Upper lobe of right lung (tissue), 1 donor: ENCODE data around the gene ANKZF1. TPM values are rescaled to one million over a fixed set of nuclear protein-coding genes. Genes with fewer than 3 reads are reported as not detected.

Experiments
- ATAC-seq: fragments of 200-7000 bp; cut with Tn5 transposase; one replicate; pipeline ENCODE4 v1.9.1; 2020; ENCODE audit warnings: mild to moderate bottlenecking, moderate library complexity
- DNase-seq: peaks from one replicate; pipeline ENCODE4 v3.0.0-alpha.2; 2020
- H3K27ac ChIP-seq: fragments of 200-600 bp; one replicate; pipeline ENCODE4 v1.8.0; 2022
- H3K27me3 ChIP-seq: fragments of 200-600 bp; one replicate; pipeline ENCODE4 v1.8.0; 2022; ENCODE audit warnings: mild to moderate bottlenecking
- H3K36me3 ChIP-seq: fragments of 200-600 bp; one replicate; pipeline ENCODE4 v1.8.0; 2022
- H3K4me1 ChIP-seq: fragments of 200-600 bp; one replicate; pipeline ENCODE4 v1.8.0; 2022
- H3K4me3 ChIP-seq: fragments of 200-600 bp; one replicate; pipeline ENCODE4 v1.8.0; 2022; ENCODE audit warnings: mild to moderate bottlenecking
- H3K9me3 ChIP-seq: fragments of 200-600 bp; one replicate; pipeline ENCODE4 v1.8.0; 2022
- intact Hi-C: fragments of 100-400 bp; cut with DNase I; formaldehyde crosslinking; loops from one replicate; pipeline ENCODE4 v1.11.0; 2022
- total RNA-seq: library from RNA; stranded (reverse); fragmentation: NEBNext Ultra II Directional; extraction: Animal tissue kit (Norgen Biotek cat#: 25700); gene quantifications from one replicate; pipeline ENCODE4 v1.2.1, GENCODE V29; 2021
- TF ChIP-seq, protein P1 (sequence below): fragments of 200-600 bp; IDR thresholded peaks from one replicate; pipeline ENCODE4 v1.8.0; 2022; ENCODE audit warnings: antibody characterized with exemption
- donor health status: DM: no; HTN: yes; CAD: no; lungs with severe emphysema.

ANKZF1 gene
- total RNA-seq, 1 donor from 2014 or later = 37.6 TPM

DNA sequence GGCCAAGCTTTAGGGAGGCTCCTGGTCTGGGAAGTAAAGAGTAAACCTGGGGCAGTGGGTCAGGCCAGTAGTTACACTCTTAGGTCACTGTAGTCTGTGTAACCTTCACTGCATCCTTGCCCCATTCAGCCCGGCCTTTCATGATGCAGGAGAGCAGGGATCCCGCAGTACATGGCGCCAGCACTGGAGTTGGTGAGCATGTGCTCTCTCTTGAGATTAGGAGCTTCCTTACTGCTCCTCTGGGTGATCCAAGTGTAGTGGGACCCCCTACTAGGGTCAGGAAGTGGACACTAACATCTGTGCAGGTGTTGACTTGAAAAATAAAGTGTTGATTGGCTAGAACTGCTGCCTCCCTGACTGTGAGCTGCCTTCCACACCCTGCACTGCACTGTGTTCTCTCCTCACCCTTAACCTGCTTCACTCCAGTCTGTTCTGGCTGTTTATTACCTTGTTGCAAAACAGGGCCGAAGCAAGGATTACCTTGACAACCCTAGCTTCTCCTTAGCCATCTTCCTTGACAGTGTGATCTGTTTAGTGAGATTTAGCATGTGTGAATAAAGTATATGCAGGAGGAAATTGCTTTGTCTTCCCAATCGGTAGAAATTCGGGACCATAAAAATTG is 46.3 kb upstream of the ANKZF1 start:
- peaks cover 62% of the 10 kb centered on the region for H3K36me3 ChIP-seq
- no peaks in the 10 kb centered on the region for H3K9me3 ChIP-seq
- no peak overlapping the region for H3K4me3 ChIP-seq
- no peak overlapping the region for H3K27ac ChIP-seq
- intact Hi-C loops = no loop called here
- no peaks in the 10 kb centered on the region for H3K27me3 ChIP-seq
- TF ChIP-seq, protein P1, sequence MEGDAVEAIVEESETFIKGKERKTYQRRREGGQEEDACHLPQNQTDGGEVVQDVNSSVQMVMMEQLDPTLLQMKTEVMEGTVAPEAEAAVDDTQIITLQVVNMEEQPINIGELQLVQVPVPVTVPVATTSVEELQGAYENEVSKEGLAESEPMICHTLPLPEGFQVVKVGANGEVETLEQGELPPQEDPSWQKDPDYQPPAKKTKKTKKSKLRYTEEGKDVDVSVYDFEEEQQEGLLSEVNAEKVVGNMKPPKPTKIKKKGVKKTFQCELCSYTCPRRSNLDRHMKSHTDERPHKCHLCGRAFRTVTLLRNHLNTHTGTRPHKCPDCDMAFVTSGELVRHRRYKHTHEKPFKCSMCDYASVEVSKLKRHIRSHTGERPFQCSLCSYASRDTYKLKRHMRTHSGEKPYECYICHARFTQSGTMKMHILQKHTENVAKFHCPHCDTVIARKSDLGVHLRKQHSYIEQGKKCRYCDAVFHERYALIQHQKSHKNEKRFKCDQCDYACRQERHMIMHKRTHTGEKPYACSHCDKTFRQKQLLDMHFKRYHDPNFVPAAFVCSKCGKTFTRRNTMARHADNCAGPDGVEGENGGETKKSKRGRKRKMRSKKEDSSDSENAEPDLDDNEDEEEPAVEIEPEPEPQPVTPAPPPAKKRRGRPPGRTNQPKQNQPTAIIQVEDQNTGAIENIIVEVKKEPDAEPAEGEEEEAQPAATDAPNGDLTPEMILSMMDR = no peak
- peaks cover 13% of the 10 kb centered on the region for H3K4me1 ChIP-seq
- no peak for DNase-seq
- ATAC-seq = no peak

DNA sequence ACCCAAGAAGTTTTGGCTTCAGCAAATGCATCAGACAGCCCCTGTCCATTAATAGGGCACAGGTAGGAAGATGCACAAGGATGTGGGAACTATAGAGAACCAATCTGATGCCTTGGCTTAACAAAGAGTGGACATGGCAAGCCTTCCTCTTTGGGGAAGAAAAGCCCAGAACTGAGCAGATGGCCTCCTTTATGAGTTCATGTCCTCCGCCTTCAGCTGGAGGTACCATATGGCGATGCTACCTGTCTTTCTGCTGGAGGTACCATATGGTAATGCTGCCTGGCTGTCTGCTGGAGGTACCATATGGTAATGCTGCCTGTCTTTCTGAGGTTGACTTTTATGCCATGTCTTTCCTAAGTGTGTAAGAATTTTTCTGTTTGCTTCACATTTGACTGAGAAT is 45.5 kb upstream of the ANKZF1 start:
- TF ChIP-seq, protein P1 = no peak
- Histone ChIP-seq H3K9me3 (no peaks in the 10 kb centered on the region), H3K4me3 (no peak overlapping the region), H3K4me1 (peaks cover 8% of the 10 kb centered on the region), H3K27me3 (no peaks in the 10 kb centered on the region), H3K27ac (no peak overlapping the region), H3K36me3 (peaks cover 62% of the 10 kb centered on the region)
- DNase-seq (no peak), ATAC-seq (no peak)
- intact Hi-C loops = no loop called here

DNA sequence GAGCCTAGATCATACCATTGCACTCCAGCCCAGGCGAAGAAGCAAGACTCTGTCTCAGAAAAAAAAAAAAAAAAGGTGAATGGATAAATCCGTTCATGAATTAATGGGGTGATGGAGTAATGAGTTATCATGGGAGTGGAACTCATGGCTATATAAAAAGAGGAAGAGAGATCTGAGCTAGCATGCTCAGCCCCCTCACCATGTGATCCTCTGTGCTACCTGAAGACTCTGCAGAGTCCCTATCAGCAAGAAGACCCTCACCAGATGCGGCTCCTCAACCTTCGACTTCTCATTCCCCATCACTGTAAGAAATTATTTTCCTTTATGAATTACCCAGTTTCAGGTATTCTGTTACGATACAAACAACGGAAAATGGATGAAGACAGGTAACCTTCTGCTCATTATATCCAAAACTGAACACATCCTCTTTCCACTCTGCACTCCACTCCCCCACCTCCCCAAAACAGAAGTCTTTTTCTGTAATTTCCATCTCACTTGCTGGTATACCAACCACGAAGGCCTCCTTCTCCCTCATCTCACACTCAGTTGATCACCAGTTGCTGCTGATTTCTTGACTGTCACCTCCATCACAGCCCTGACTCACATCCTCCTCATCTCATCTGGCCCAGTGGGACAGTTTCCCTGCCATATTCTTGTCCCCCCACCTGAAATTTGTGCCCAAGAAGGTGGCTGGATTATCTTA is 42.7 kb upstream of the ANKZF1 start:
- Histone ChIP-seq H3K27ac (no peak overlapping the region), H3K4me1 (no peaks in the 10 kb centered on the region), H3K4me3 (no peak overlapping the region), H3K9me3 (no peaks in the 10 kb centered on the region), H3K36me3 (peaks cover 34% of the 10 kb centered on the region), H3K27me3 (no peaks in the 10 kb centered on the region)
- DNase-seq (no peak), ATAC-seq (no peak)
- TF ChIP-seq, protein P1 = no peak
- intact Hi-C loops = no loop called here

DNA sequence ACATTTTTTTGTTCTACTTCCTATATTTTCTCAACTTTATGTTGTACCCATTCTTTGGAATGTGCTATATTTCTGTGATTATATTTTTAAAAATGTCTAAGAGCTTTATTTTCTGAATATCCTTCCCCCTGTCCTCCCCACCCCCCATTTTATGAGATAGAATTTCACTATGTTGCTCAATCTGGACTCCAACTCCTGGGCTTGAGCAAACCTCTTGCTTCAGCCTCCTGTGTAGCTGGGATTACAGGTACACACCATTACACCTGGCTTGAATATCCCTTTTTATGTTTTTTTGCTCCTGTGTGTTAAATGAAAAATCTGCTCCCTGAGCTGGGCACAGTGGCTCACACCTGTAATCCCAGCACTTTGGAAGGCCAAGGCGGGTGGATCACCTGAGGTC is 32.2 kb upstream of the ANKZF1 start:
- no peaks in the 10 kb centered on the region for H3K4me1 ChIP-seq
- DNase-seq (no peak), ATAC-seq (no peak)
- H3K27ac ChIP-seq = no peak overlapping the region
- H3K36me3 ChIP-seq = no peaks in the 10 kb centered on the region
- H3K9me3 ChIP-seq = no peaks in the 10 kb centered on the region
- H3K4me3 ChIP-seq = no peak overlapping the region
- intact Hi-C loops = no loop called here
- no peaks in the 10 kb centered on the region for H3K27me3 ChIP-seq
- TF ChIP-seq, protein P1 = no peak

DNA sequence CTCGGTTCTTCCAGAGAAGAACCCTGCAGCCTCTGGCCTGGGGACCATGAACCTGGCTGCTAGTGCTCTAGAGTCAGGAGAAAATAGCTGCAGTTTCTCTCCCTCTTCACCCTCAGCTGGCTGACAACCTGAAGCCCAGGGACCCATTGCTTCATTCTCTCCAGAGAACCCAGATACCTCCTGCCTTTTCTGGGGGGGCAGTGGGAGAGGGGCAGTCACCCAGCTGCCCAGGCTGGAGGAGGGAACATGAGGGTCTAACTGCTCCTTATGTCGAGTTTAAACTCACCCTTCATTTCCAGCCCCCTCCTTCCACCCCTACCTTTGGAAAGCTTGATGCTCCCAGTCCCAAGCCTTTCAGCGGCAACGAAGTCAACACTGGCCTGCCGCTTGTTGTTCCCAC is 30.6 kb upstream of the ANKZF1 start:
- Histone ChIP-seq H3K36me3 (no peaks in the 10 kb centered on the region), H3K4me1 (no peaks in the 10 kb centered on the region), H3K27ac (no peak overlapping the region), H3K9me3 (no peaks in the 10 kb centered on the region), H3K27me3 (no peaks in the 10 kb centered on the region), H3K4me3 (no peak overlapping the region)
- ATAC-seq = no peak
- DNase-seq = no peak
- TF ChIP-seq, protein P1 = no peak
- intact Hi-C loops = no loop called here
